ENCODE results near the gene ZNF485. TPM values are rescaled to one million over a fixed set of nuclear protein-coding genes. Genes with fewer than 3 reads are reported as not detected.
"Not testable (repeated sequence)": the region's sequence is repeated elsewhere in the genome, so short reads cannot be mapped to it uniquely, and the experiment has no call there.

ZNF485 gene
- total RNA-seq, 1 donor from 2014 or later, result 2.8 TPM

- intact Hi-C loops (cut with micrococcal nuclease), result loop anchor here (10.0 kb wide), 1 partner anchor 965 kb away; the partner anchor contains the start of gene ZNF33B
Observed at GRCh38 chr10:43599333-43599732, 6.9 kb upstream of the ZNF485 start.

GRCh38 chr10:43601576-43601975, 4.7 kb upstream of the ZNF485 start:
- intact Hi-C loops (cut with micrococcal nuclease), result not testable (repeated sequence)

DNA sequence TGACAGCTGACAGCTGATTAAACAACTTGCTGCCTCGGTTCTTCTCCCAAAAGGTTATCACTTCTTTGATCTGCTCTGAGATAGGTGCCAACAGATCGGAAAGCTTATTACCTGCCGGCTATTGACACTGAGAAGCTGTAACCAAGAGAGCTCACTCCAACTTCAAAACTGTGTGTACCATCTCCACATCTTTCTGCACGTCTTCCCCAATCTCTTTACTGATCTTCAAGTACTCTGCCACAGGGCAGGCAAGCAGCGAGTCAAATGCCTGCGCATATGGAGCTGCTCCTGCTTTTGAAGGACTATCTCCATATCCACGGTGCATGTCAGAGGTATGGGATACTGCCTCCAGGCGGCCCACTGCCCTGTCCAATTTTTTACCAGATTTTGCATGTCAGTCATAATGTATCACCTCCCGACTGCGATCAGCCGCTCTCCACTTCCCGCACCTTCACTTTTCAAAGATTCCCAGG, 352 bp upstream of the ZNF485 start:
- intact Hi-C loops (cut with micrococcal nuclease), result loop anchor here (1.0 to 2.0 kb wide), 6 partner anchors 11 to 1054 kb away; partner anchors contain the start of genes BMS1, ZNF239 and ZNF32

DNA sequence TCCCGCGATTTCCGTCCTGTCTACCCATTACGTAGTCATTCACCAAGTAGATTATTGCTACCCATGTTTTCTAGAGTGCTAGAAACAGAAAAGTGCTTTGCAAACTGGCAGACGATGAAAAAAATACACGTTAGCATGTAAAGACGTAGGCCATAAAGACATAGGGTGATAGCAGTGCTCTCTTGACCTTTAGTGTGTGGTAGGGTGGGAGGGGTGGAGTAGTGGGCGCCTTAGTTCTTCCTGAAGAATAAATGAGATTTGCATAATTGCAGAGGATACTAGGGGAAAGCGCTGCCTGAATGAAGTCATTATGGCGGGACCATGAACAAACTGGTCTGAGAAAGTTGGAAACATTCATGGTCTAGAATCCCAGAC, 948 bp downstream of the ZNF485 start:
- intact Hi-C loops (cut with micrococcal nuclease), result loop anchor here (2.0 kb wide), 1 partner anchor 824 kb away; the partner anchor contains the start of gene BMS1

DNA sequence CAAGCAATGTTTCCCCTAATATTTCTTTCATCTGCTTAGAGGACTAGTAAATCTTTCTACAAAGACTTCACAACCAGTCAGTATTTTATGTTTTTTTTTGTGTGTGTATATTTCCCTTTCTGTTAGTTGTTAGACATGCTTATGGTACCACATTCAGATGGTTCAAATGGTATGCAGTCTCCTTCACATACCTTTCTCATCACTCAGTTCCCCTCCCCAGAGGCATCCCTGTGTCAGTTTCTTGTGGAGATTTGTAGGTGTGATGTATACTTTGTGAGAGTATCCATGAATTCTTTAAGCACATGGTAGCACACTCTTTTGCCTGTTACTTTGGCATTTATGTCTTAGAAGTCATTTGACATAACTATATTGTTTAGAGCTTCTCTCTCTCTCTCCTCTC, 4.4 kb downstream of the ZNF485 start:
- intact Hi-C loops (cut with micrococcal nuclease), result loop anchor here (2.0 kb wide), 1 partner anchor 16 kb away; no protein-coding TSS in a partner anchor

- intact Hi-C loops (cut with micrococcal nuclease), result no loop called here
Observed at GRCh38 chr10:43616697-43617370, 10.6 kb downstream of the ZNF485 start.

DNA sequence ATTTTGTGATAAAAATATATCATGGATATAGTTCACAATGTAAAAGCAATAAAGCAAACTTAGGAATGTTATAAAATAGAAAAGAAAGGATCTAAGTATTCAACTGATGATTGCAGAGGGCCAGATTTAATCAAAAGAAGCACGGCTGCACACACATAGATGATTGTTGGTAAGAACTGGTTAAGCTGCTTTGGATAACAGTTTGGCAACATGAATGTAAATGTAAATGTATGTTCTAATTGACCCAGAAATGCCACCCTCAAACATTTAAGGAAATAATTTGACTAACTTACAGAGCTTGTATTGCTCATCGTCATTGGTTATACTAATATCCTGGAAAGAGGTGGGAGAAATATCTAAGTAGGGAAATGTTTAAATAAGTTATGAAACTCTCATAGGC, 13.1 kb downstream of the ZNF485 start:
- intact Hi-C loops (cut with micrococcal nuclease), result no loop called here

GRCh38 chr10:43622038-43622437, 15.8 kb downstream of the ZNF485 start:
- intact Hi-C loops (cut with micrococcal nuclease), result no loop called here

DNA sequence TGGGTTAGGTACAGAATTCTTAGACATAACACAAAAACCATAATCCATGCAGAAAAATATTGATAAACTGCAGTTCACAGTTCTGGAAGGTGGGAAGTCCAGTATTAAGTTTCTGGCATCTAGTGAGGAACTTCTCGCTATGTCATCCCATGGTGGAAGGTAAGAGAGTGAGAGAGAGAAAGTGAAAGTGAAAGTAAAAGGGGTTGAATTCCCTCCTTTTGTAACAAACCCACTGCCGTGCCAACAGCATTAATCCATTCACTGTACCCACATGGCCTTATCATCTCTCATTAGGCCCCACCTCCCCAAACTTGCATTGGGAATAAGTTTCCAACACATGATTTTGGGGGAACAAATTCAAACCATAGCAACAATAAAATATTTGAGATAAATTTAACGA, 17.1 kb downstream of the ZNF485 start:
- intact Hi-C loops (cut with micrococcal nuclease), result loop anchor here (1.0 kb wide), 2 partner anchors 17 to 26 kb away; partner anchors contain the start of gene ZNF485

DNA sequence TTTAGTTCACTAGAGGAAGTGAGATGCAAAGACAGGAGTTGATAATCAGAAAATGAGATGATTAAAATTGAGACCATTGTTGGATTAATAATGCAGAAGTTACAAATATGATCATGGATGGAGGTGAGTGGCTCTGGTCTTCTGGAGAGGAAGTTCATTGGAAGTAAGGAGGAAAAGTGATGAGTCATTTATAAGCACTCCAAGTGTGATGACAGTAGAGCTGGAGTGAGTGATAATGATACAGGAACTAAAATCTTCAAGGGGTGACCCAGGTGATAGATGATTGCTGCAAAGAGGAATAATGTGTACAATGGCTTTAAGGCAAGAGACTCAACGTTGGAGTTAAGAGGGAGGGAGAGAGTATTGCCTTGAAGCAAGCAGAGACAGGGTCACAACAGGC, 21.7 kb downstream of the ZNF485 start:
- intact Hi-C loops (cut with micrococcal nuclease), result no loop called here

- intact Hi-C loops (cut with micrococcal nuclease), result no loop called here
Observed at GRCh38 chr10:43628956-43629355, 22.7 kb downstream of the ZNF485 start.

- intact Hi-C loops (cut with micrococcal nuclease), result not testable (repeated sequence)
Observed at GRCh38 chr10:43635816-43636215, 29.6 kb downstream of the ZNF485 start.

- intact Hi-C loops (cut with micrococcal nuclease), result loop anchor here (10.0 kb wide), 1 partner anchor 436 kb away; no protein-coding TSS in a partner anchor
Observed at GRCh38 chr10:43640603-43641002, 34.4 kb downstream of the ZNF485 start.

DNA sequence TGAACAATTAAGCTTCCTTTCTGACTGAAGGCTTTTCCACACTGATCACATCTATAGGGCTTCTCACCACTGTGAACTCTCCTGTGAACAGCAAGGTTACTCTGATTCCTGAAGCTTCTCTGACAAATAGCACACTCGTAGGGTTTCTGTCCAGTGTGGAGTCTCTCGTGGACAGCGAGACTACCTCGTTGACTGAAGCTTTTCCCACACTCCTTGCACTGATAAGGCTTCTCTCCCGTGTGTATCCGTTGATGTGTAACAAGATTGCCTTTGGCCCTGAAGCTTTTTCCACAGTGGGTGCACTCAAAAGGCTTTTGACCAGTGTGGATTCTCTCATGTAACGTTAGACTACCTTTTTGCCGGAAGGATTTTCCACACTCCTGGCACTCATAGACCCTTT, 38.0 kb downstream of the ZNF485 start:
- intact Hi-C loops (cut with micrococcal nuclease), result loop anchor here (10.0 kb wide), 1 partner anchor 439 kb away; no protein-coding TSS in a partner anchor

- intact Hi-C loops (cut with micrococcal nuclease), result loop anchor here (5.0 to 10.0 kb wide), 2 partner anchors 441 to 509 kb away; partner anchors contain the start of gene CSGALNACT2
Observed at GRCh38 chr10:43645866-43646265, 39.6 kb downstream of the ZNF485 start.

- intact Hi-C loops (cut with micrococcal nuclease), result loop anchor here (5.0 to 10.0 kb wide), 2 partner anchors 443 to 510 kb away; partner anchors contain the start of gene CSGALNACT2
Observed at GRCh38 chr10:43647576-43647975, 41.3 kb downstream of the ZNF485 start.

GRCh38 chr10:43648095-43648397, 41.8 kb downstream of the ZNF485 start:
- intact Hi-C loops (cut with micrococcal nuclease), result loop anchor here (1.0 to 10.0 kb wide), 10 partner anchors 42 to 1096 kb away; partner anchors contain the start of genes BMS1, CSGALNACT2, HNRNPF and ZNF33B

DNA sequence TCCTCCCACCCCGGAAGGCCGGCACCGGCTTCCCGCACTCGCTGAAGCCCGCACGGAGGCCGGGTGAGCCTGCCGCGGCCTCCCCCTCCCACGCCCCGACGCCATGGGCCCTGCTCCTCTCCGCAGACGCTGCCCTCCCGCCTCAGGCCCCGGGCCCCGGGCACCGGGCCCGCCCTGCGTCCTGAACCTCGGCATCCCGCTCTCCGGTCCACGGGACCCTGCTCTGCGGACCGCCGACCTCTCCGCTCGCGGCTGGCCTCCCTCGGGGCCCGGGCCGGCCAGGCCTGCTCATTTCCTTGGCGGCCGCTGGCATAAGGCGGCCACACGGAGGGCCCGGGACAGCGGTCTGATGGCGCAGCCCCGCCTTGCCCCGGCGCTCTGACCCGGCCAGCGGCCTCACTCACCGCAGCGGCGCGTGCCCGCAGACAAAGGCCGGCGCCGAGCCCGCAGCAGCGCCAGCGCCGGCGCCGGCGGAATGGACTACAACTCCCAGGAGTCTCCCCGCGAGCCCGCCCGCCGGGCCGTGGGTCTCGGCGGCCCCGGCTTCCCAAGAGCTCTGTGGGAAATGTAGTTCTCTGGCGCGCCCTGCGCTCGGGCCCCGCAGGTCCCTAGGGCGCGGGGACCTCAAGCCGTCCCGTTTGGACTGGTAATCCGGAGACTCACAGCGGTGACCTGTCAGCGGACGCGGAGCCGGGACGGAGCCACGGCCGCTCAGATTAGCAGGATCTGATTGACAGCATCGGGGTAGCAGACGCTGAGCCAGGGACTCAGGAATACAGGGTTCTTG, 42.4 kb downstream of the ZNF485 start, which contains the start of gene ZNF32:
Gene ZNF32, minus strand, starts transcription at position 484 of the 787 bp plus-strand sequence. CDS start 2,748 bp downstream, outside the sequence.
- intact Hi-C loops (cut with micrococcal nuclease), result loop anchor here (1.0 to 10.0 kb wide), 13 partner anchors 25 to 1096 kb away; partner anchors contain the start of genes BMS1, CSGALNACT2, HNRNPF and ZNF239

DNA sequence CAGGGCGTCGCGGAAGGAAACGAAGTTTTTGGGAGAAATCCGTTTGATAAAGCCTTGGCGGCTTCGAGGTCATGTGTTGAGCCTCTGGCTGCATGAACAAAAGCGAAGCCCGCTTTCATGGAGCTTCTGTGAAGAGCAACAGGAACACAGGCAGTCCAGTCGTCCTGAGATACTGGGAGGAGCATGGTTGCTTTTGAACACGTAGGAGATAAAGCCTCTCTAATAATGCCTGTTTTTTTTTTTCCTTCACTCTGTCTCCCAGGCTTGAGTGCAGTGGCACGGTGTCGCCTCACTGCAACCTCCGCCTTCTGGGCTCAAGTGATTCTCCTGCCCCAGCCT, 42.9 kb downstream of the ZNF485 start:
- intact Hi-C loops (cut with micrococcal nuclease), result loop anchor here (1.0 to 10.0 kb wide), 9 partner anchors 26 to 866 kb away; partner anchors contain the start of genes BMS1, CSGALNACT2 and ZNF239

- intact Hi-C loops (cut with micrococcal nuclease), result no loop called here
Observed at GRCh38 chr10:43653746-43654145, 47.5 kb downstream of the ZNF485 start.

- intact Hi-C loops (cut with micrococcal nuclease), result no loop called here
Observed at GRCh38 chr10:43655311-43655710, 49.1 kb downstream of the ZNF485 start.

DNA sequence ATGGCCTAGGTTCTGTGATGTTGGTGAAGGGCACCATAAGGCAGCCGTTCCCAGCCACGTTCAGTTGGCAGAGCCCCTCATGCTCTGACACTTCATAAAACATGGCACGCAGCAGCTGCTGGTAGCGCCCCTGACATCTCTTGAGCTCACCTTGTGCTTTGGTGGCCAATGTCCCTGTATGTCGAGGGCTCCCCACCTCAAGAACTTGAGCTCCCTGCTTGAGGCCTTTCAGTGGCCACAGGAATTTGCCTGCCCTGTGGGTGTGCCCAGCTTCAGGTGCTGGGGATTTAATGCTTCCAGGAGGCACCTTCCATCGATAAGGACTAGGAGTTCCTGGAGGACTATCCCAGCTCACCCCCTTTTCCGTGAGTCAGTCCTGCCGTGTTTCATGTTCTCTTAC, 52.0 kb downstream of the ZNF485 start:
- intact Hi-C loops (cut with micrococcal nuclease), result no loop called here
